Measurements from ENCODE around the gene ZFYVE26.

DNA sequence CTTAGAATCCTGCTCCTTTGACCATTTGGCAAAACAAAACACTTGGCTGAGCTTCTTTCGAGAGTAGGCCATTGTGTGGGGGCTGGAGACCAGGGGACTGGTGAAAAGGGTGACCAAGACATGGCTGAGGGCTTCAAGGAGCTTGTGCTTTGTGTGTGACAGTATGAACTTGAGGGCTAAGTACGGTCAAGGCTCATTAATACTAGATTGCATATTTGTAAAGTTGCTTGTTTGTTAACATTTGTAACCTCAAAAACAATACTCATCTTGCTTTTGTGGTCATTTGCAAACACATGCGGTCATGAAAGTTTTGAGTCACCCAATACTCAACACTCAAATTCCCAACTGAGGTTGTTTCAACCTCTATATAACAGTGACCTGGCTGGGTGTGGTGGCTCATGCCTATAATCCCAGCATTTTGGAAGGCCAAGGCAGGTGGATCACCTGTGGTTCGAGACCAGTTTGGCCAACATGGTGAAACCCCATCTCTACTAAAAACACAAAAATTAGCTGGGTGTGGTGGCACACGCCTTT is 42.5 kb downstream of the ZFYVE26 start:
- TF ChIP-seq ZNF274 (IDR thresholded peaks at IDR 0.05; ENCODE audit: low read depth, low read length) = no peak
- TF ChIP-seq SUZ12 (IDR thresholded peaks at IDR 0.05; ENCODE audit: extremely low read depth, insufficient read depth, insufficient read length) = no peak
